Central memory CD8-positive, alpha-beta T cell (primary cell): ENCODE measurements around the gene PTGFR.

Experiments
- ATAC-seq: fragments of 150-1000 bp; cut with Tn5 transposase; replicated peaks from 2 replicates; pipeline ENCODE4 v1.10.0; 2022; ENCODE audit warnings: mild to moderate bottlenecking, moderate FRiP score, moderate number of reproducible peaks; ENCODE audit not compliant: poor library complexity, severe bottlenecking; ENCODE audit errors: extremely low read depth
- DNase-seq, 2 donors: peaks; one replicate each; pipeline ENCODE4 v3.0.0; 2021; ENCODE audit warnings: low spot score in 2 of 2
- H3K27ac Mint-ChIP-seq: one replicate; pipeline ENCODE4 v1.8.0; 2022; ENCODE audit warnings: low read depth, mild to moderate bottlenecking, moderate library complexity, mixed read lengths
- H3K27me3 Mint-ChIP-seq: one replicate; pipeline ENCODE4 v1.8.0; 2022; ENCODE audit warnings: mixed read lengths
- H3K36me3 Mint-ChIP-seq: one replicate; pipeline ENCODE4 v1.8.0; 2022; ENCODE audit warnings: mild to moderate bottlenecking, moderate library complexity, mixed read lengths; ENCODE audit not compliant: insufficient read depth
- H3K4me1 Mint-ChIP-seq: one replicate; pipeline ENCODE4 v1.8.0; 2022; ENCODE audit warnings: mixed read lengths
- H3K4me3 Mint-ChIP-seq: one replicate; pipeline ENCODE4 v1.8.0; 2022; ENCODE audit warnings: mild to moderate bottlenecking, moderate library complexity, mixed read lengths
- H3K9me3 Mint-ChIP-seq: one replicate; pipeline ENCODE4 v1.8.0; 2022; ENCODE audit warnings: mixed read lengths

The PTGFR gene

GRCh38 chr1:78560811-78561210 lies 70.0 kb downstream of the PTGFR start:
- Mint-ChIP-seq H3K4me3 (no peak overlapping the region), H3K36me3 (peaks cover 1% of the 10 kb centered on the region), H3K9me3 (no peaks in the 10 kb centered on the region), H3K4me1 (no peaks in the 10 kb centered on the region), H3K27ac (no peak overlapping the region), H3K27me3 (peaks cover 18% of the 10 kb centered on the region)
- DNase-seq (no peak), ATAC-seq (no peak)

- H3K27me3 Mint-ChIP-seq = peaks cover 8% of the 10 kb centered on the region
- H3K36me3 Mint-ChIP-seq = peaks cover 1% of the 10 kb centered on the region
- no peaks in the 10 kb centered on the region for H3K9me3 Mint-ChIP-seq
- H3K27ac Mint-ChIP-seq = no peak overlapping the region
- H3K4me1 Mint-ChIP-seq = no peaks in the 10 kb centered on the region
- ATAC-seq (no peak), DNase-seq (no peak)
- H3K4me3 Mint-ChIP-seq = no peak overlapping the region
These were observed 71.1 kb downstream of the PTGFR start for GRCh38 chr1:78561856-78562255.

- Mint-ChIP-seq H3K27ac (no peak overlapping the region), H3K4me3 (no peak overlapping the region), H3K27me3 (no peaks in the 10 kb centered on the region), H3K36me3 (no peaks in the 10 kb centered on the region), H3K4me1 (no peaks in the 10 kb centered on the region), H3K9me3 (no peaks in the 10 kb centered on the region)
- ATAC-seq (no peak), DNase-seq (no peak)
These were observed 74.6 kb downstream of the PTGFR start for GRCh38 chr1:78565393-78565792.

- H3K4me3 Mint-ChIP-seq = no peak overlapping the region
- H3K4me1 Mint-ChIP-seq = no peaks in the 10 kb centered on the region
- no peaks in the 10 kb centered on the region for H3K27me3 Mint-ChIP-seq
- no peaks in the 10 kb centered on the region for H3K36me3 Mint-ChIP-seq
- DNase-seq (no peak), ATAC-seq (no peak)
- no peaks in the 10 kb centered on the region for H3K9me3 Mint-ChIP-seq
- H3K27ac Mint-ChIP-seq = no peak overlapping the region
These were observed 79.8 kb downstream of the PTGFR start for GRCh38 chr1:78570539-78570938.

GRCh38 chr1:78577257-78578100 lies 86.7 kb downstream of the PTGFR start:
- Mint-ChIP-seq H3K4me3 (no peak overlapping the region), H3K36me3 (no peaks in the 10 kb centered on the region), H3K9me3 (no peaks in the 10 kb centered on the region), H3K4me1 (no peaks in the 10 kb centered on the region), H3K27ac (no peak overlapping the region), H3K27me3 (no peaks in the 10 kb centered on the region)
- DNase-seq = no peak
- ATAC-seq = no peak

- H3K9me3 Mint-ChIP-seq = no peaks in the 10 kb centered on the region
- no peak overlapping the region for H3K27ac Mint-ChIP-seq
- ATAC-seq (no peak), DNase-seq (no peak)
- no peaks in the 10 kb centered on the region for H3K36me3 Mint-ChIP-seq
- no peak overlapping the region for H3K4me3 Mint-ChIP-seq
- H3K4me1 Mint-ChIP-seq = no peaks in the 10 kb centered on the region
- H3K27me3 Mint-ChIP-seq = peaks cover 20% of the 10 kb centered on the region
These were observed 95.8 kb downstream of the PTGFR start for GRCh38 chr1:78586572-78586971.

GRCh38 chr1:78587211-78587610 lies 96.4 kb downstream of the PTGFR start:
- Mint-ChIP-seq H3K4me3 (no peak overlapping the region), H3K9me3 (no peaks in the 10 kb centered on the region), H3K4me1 (no peaks in the 10 kb centered on the region), H3K27me3 (peaks cover 20% of the 10 kb centered on the region), H3K27ac (no peak overlapping the region), H3K36me3 (no peaks in the 10 kb centered on the region)
- DNase-seq (no peak), ATAC-seq (no peak)
